SU-DHL-6 (cell line): ENCODE measurements around the gene CHERP.
A peak's percentile ranks its signal among the peaks of the same experiment; 100 is the strongest.
"Not testable (repeated sequence)": the region's sequence is repeated elsewhere in the genome, so short reads cannot be mapped to it uniquely, and the experiment has no call there.

ENCODE experiments used
- H2AFZ ChIP-seq: fragments of 200-600 bp; sonication (generic); 2 replicates; pipeline ENCODE4 v1.6.1; 2014; ENCODE audit warnings: low read depth, mild to moderate bottlenecking, moderate library complexity, mixed read lengths, antibody characterized with exemption, low read length; ENCODE audit not compliant: severe bottlenecking
- H3F3A ChIP-seq: fragments of 200-600 bp; shearing (Covaris generic); 2 replicates; pipeline ENCODE4 v1.6.0; 2016; ENCODE audit warnings: antibody characterized with exemption, mild to moderate bottlenecking; ENCODE audit not compliant: insufficient read depth
- H3K27ac ChIP-seq: fragments of 200-600 bp; sonication (generic); 2 replicates; pipeline ENCODE4 v1.5.1; 2016; ENCODE audit warnings: low read depth, mild to moderate bottlenecking, low read length, moderate library complexity, mixed read lengths
- H3K27me3 ChIP-seq: fragments of 200-600 bp; sonication (generic), shearing (Covaris generic); 2 replicates; pipeline ENCODE4 v1.6.0; 2014; ENCODE audit warnings: mild to moderate bottlenecking, low read length
- H3K36me3 ChIP-seq: fragments of 200-600 bp; sonication (generic); 2 replicates; pipeline ENCODE4 v1.6.1; 2014; ENCODE audit warnings: mild to moderate bottlenecking, low read length, mixed read lengths
- H3K4me2 ChIP-seq: fragments of 300-600, 200-600 bp; shearing (Covaris generic), sonication (generic); 2 replicates; pipeline ENCODE4 v1.6.0; 2014; ENCODE audit warnings: low read length, low read depth, mild to moderate bottlenecking; ENCODE audit not compliant: poor library complexity, severe bottlenecking
- H3K4me3 ChIP-seq: fragments of 200-600 bp; sonication (generic); 2 replicates; pipeline ENCODE4 v1.5.1; 2014; ENCODE audit warnings: antibody characterized with exemption, low read length, mild to moderate bottlenecking, mixed read lengths; ENCODE audit not compliant: insufficient read depth, poor library complexity, severe bottlenecking
- H3K79me2 ChIP-seq: fragments of 200-600 bp; sonication (generic); 2 replicates; pipeline ENCODE4 v1.6.1; 2014; ENCODE audit warnings: mild to moderate bottlenecking, low read length, moderate library complexity; ENCODE audit not compliant: insufficient read depth
- H3K9ac ChIP-seq: fragments of 200-600 bp; sonication (generic); 2 replicates; pipeline ENCODE4 v1.7.0; 2014; ENCODE audit warnings: mild to moderate bottlenecking, low read length
- H3K9me2 ChIP-seq: fragments of 200-600 bp; sonication (generic); replicated peaks from 2 replicates; pipeline ENCODE4 v1.6.1; 2014; ENCODE audit warnings: low read length; ENCODE audit not compliant: insufficient read depth
- H3K9me3 ChIP-seq: fragments of 200-600 bp; sonication (generic); 2 replicates; pipeline ENCODE4 v1.6.1; 2014; ENCODE audit warnings: low read length, mixed read lengths; ENCODE audit not compliant: insufficient read depth
- H4K20me1 ChIP-seq: fragments of 200-600 bp; sonication (generic); 2 replicates; pipeline ENCODE4 v1.6.1; 2014; ENCODE audit warnings: low read depth, mild to moderate bottlenecking, antibody characterized with exemption, low read length, moderate library complexity, mixed read lengths
- EZH2phosphoT487 ChIP-seq: fragments of 200-600 bp; sonication (generic), shearing (Covaris generic); conservative IDR thresholded peaks from 2 replicates; pipeline ENCODE4 v1.6.1; 2018; ENCODE audit warnings: mild to moderate bottlenecking, antibody characterized with exemption, low read length, moderate library complexity, mixed read lengths
- TF ChIP-seq, protein P1 (sequence below): fragments of 200-600 bp; sonication (generic); IDR thresholded peaks from one replicate; pipeline ENCODE4 v1.5.1; 2017; ENCODE audit warnings: antibody characterized with exemption, mild to moderate bottlenecking, low read length, moderate library complexity; ENCODE audit not compliant: insufficient read depth, poor library complexity, severe bottlenecking

The CHERP gene

DNA sequence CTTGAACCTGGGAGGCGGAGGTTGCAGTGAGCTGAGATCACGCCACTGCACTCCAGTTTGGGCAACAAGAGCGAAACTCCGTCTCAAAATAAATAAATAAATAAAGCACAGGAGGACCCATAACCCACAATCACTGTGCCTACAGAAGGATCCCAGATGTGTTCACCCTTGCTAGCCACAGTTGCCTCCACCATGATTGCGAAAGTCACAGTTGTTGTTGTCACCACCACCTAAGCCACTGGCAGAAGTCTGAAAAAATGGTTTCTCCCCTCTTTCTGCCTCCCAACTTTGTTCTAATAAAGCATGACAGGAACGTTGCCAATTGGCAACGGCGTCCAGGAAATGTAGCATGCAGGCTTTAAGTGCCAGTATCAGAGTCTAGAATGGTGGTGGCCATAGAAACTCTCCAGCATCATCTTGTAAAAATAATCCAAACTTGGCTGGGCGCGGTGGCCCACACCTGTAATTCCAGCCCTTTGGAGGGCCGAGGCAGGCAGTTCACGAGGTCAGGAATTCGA is 68.3 kb downstream of the CHERP start:
- no peaks in the 10 kb centered on the region for H4K20me1 ChIP-seq
- H3K4me3 ChIP-seq: no peak overlapping the region
- no peaks in the 10 kb centered on the region for H3K9me3 ChIP-seq
- no peaks in the 10 kb centered on the region for H3F3A ChIP-seq
- TF ChIP-seq, protein P1, sequence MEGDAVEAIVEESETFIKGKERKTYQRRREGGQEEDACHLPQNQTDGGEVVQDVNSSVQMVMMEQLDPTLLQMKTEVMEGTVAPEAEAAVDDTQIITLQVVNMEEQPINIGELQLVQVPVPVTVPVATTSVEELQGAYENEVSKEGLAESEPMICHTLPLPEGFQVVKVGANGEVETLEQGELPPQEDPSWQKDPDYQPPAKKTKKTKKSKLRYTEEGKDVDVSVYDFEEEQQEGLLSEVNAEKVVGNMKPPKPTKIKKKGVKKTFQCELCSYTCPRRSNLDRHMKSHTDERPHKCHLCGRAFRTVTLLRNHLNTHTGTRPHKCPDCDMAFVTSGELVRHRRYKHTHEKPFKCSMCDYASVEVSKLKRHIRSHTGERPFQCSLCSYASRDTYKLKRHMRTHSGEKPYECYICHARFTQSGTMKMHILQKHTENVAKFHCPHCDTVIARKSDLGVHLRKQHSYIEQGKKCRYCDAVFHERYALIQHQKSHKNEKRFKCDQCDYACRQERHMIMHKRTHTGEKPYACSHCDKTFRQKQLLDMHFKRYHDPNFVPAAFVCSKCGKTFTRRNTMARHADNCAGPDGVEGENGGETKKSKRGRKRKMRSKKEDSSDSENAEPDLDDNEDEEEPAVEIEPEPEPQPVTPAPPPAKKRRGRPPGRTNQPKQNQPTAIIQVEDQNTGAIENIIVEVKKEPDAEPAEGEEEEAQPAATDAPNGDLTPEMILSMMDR: no peak
- no peak for TF ChIP-seq EZH2phosphoT487
- H3K9me2 ChIP-seq: no peaks in the 10 kb centered on the region
- H3K9ac ChIP-seq: no peak overlapping the region
- H3K4me2 ChIP-seq: no peak overlapping the region
- no peaks in the 10 kb centered on the region for H3K36me3 ChIP-seq
- H3K27me3 ChIP-seq: no peaks in the 10 kb centered on the region
- no peak overlapping the region for H2AFZ ChIP-seq
- no peak overlapping the region for H3K27ac ChIP-seq
- H3K79me2 ChIP-seq: peaks cover 27% of the 10 kb centered on the region

- H3K27ac ChIP-seq: no peak overlapping the region
- peaks cover 37% of the 10 kb centered on the region for H3K79me2 ChIP-seq
- no peak overlapping the region for H2AFZ ChIP-seq
- H3K9me2 ChIP-seq: no peaks in the 10 kb centered on the region
- TF ChIP-seq EZH2phosphoT487: no peak
- TF ChIP-seq, protein P1: no peak
- H3K9me3 ChIP-seq: no peaks in the 10 kb centered on the region
- no peak overlapping the region for H3K4me3 ChIP-seq
- no peak overlapping the region for H3K9ac ChIP-seq
- H4K20me1 ChIP-seq: no peaks in the 10 kb centered on the region
- no peaks in the 10 kb centered on the region for H3K36me3 ChIP-seq
- no peak overlapping the region for H3K4me2 ChIP-seq
- no peaks in the 10 kb centered on the region for H3K27me3 ChIP-seq
- 0 out of 2 replicates have a peak, but pooled peaks cover 2% of the 10 kb centered on the region for H3F3A ChIP-seq
These were observed 69.2 kb downstream of the CHERP start for GRCh38 chr19:16472992-16473391.

- not testable (repeated sequence) for H3K36me3 ChIP-seq, H4K20me1 ChIP-seq, H3K9me2 ChIP-seq, H3K9me3 ChIP-seq, H3F3A ChIP-seq, H3K27me3 ChIP-seq, H3K27ac ChIP-seq
- H3K79me2 ChIP-seq: peaks cover 41% of the 10 kb centered on the region
- H3K4me2 ChIP-seq: peak overlapping the region; percentile 74
- H3K4me3 ChIP-seq: peak overlapping the region; percentile 84
- H2AFZ ChIP-seq: peak overlapping the region; percentile 68
- peak overlapping the region; percentile 74 for H3K9ac ChIP-seq
These were observed 69.7 kb downstream of the CHERP start for GRCh38 chr19:16472559-16472899.

DNA sequence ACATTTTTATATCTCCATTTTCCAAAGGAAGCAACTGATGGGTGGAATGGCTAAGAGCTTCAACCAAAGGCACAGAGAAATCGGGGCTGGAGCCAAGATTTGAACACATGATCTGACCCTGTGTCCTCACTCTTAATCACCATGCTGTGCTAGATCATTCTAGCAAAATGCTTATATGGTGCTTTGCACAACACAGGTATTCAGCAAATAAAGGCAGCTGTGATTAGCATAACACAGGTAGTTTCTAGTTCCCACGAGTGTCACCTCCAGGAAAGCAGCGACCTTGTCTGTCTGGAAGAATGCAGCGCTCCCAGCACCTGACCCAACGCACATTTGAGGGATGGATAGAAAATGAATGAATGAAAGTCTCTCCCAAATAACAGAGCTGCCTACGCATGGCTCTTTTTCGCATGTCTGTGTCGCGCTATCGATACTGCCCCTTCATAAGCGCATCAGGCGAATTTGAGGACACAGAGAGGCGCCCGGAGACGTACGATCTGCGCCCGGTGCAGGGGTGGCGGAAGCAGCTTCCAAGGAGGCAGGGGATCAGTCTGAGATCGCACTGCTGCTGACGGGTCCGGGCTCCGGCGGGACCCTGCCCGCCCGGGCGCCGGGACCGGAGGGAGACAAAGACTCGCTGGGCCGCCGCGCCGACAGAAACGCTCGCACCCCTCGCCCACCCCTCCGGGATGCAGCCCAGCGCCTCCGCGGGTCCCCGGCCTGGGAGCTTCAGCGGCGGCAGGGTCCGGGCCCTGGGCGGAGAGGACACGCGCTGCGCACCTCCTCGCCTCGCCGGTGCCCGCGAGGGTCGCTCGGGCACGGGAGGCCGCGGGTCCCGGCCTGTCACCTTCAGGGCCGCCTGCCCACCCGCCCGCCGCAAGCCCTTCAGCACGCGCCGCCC is 71.1 kb downstream of the CHERP start:
- Histone ChIP-seq H4K20me1 (no peaks in the 10 kb centered on the region), H3K4me2 (peak overlapping the region; percentile 90), H3K4me3 (peak overlapping the region; percentile 68), H3F3A (0 out of 2 replicates have a peak, but pooled peaks cover 4% of the 10 kb centered on the region), H3K36me3 (no peaks in the 10 kb centered on the region), H3K27me3 (no peaks in the 10 kb centered on the region), H2AFZ (no peak overlapping the region), H3K27ac (peak overlapping the region; percentile 78), H3K9me3 (no peaks in the 10 kb centered on the region), H3K9me2 (no peaks in the 10 kb centered on the region), H3K79me2 (peaks cover 55% of the 10 kb centered on the region), H3K9ac (peak overlapping the region; percentile 74)
- no peak for TF ChIP-seq EZH2phosphoT487
- TF ChIP-seq, protein P1: no peak
